Head of caudate nucleus (tissue), 42 donors: Measurements from ENCODE around the gene SPTBN5.

Experiments used
- DNase-seq, 42 donors: peaks; one replicate each; pipeline versions ENCODE4 v3.0.0 to v3.0.0-alpha.2; 2020 to 2021; ENCODE audit warnings: mixed read lengths in 7 of 42
- intact Hi-C: fragments of 100-400 bp; cut with DNase I; formaldehyde crosslinking; loops from one replicate; pipeline ENCODE4 v1.15.0; 2022

SPTBN5 gene

GRCh38 chr15:41855261-41855961 is 38.4 kb downstream of the SPTBN5 start:
- DNase-seq = no peak
- intact Hi-C loops = no loop called here

- DNase-seq = no peak
- intact Hi-C loops = no loop called here
Measured at GRCh38 chr15:41854443-41854842, 39.4 kb downstream of the SPTBN5 start.

- intact Hi-C loops = no loop called here
- DNase-seq = no peak
Measured at GRCh38 chr15:41853831-41854230, 40.0 kb downstream of the SPTBN5 start.

GRCh38 chr15:41852736-41853590 is 40.9 kb downstream of the SPTBN5 start:
- intact Hi-C loops = no loop called here
- no peak for DNase-seq

- DNase-seq = no peak
- intact Hi-C loops = no loop called here
Measured at GRCh38 chr15:41851755-41852370, 42.0 kb downstream of the SPTBN5 start.

GRCh38 chr15:41851167-41851523 is 42.7 kb downstream of the SPTBN5 start:
- intact Hi-C loops = no loop called here
- no peak for DNase-seq

GRCh38 chr15:41850482-41851166 is 43.2 kb downstream of the SPTBN5 start:
- DNase-seq = no peak
- intact Hi-C loops = no loop called here

GRCh38 chr15:41849861-41850260 is 44.0 kb downstream of the SPTBN5 start:
- intact Hi-C loops = no loop called here
- DNase-seq = no peak

- intact Hi-C loops = no loop called here
- DNase-seq = no peak
Measured at GRCh38 chr15:41849204-41849603, 44.6 kb downstream of the SPTBN5 start.

- intact Hi-C loops = no loop called here
- peak in 16 of 42 donors; percentile 5 to 61 (median 29) for DNase-seq
Measured at GRCh38 chr15:41848631-41849030, 45.2 kb downstream of the SPTBN5 start.

GRCh38 chr15:41847981-41848380 is 45.9 kb downstream of the SPTBN5 start:
- intact Hi-C loops = no loop called here
- no peak for DNase-seq

GRCh38 chr15:41847206-41847605 is 46.6 kb downstream of the SPTBN5 start:
- DNase-seq = no peak
- intact Hi-C loops = no loop called here

- DNase-seq = no peak
- intact Hi-C loops = no loop called here
Measured at GRCh38 chr15:41844814-41845213, 49.0 kb downstream of the SPTBN5 start.

- no peak for DNase-seq
- intact Hi-C loops = no loop called here
Measured at GRCh38 chr15:41843571-41843970, 50.3 kb downstream of the SPTBN5 start.

- DNase-seq = no peak
- intact Hi-C loops = no loop called here
Measured at GRCh38 chr15:41842229-41842628, 51.6 kb downstream of the SPTBN5 start.

- DNase-seq = no peak
- intact Hi-C loops = no loop called here
Measured at GRCh38 chr15:41841131-41841530, 52.7 kb downstream of the SPTBN5 start.

GRCh38 chr15:41840673-41841072 is 53.2 kb downstream of the SPTBN5 start:
- intact Hi-C loops = no loop called here

GRCh38 chr15:41839781-41840491 is 53.9 kb downstream of the SPTBN5 start:
- intact Hi-C loops = no loop called here
- DNase-seq = no peak

More at GRCh38 chr15:41840673-41841072, 53.2 kb downstream of the SPTBN5 start:
- no peak for DNase-seq

GRCh38 chr15:41838400-41838897 is 55.4 kb downstream of the SPTBN5 start, which contains the start of gene PLA2G4B:
PLA2G4B (plus strand) TSS chr15:41838847; CDS start chr15:41838914, 67 bp downstream.
- no peak for DNase-seq
- intact Hi-C loops = no loop called here
